ENCODE data around the gene DHRS3.

The DHRS3 gene

DNA sequence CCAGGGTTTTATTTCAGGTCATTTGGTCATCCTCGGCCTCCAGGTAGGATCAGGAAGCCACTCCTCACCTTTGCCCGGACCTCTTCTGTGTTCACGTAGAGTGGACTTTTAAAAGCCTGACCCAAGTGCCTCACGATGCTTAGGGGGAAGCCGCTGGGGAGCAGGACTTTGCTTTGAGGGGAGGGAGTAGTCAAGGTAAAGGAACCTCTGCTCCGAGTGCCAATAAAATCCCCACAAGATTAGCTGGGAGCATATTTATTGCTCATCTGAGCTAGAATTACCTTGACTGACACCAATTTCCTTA, 603 bp upstream of the DHRS3 start:
- in situ Hi-C loops (cut with MboI; ENCODE audit: low sequenced_read_pairs), result no loop called here

DNA sequence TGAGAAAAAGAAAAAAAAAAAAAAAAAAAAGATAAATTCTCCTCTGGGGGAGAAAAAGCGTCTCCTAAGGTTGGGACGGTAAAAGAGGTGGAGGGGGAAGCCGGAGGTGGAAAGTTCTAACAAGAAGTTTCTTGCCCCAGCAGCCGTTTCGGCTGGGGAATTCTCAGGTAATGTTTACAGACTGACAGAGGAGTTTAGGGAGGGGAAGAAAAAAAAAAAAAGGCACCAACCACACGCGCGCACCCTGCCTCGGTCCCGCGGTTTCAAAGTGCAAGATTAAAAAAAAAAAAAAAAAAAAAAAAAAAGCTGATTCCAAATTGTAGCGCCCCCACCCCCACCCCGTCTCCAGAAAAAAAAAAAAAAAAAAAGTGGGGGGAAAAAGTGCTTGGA, 504 bp downstream of the DHRS3 start:
- in situ Hi-C loops (cut with MboI; ENCODE audit: low sequenced_read_pairs), result no loop called here

DNA sequence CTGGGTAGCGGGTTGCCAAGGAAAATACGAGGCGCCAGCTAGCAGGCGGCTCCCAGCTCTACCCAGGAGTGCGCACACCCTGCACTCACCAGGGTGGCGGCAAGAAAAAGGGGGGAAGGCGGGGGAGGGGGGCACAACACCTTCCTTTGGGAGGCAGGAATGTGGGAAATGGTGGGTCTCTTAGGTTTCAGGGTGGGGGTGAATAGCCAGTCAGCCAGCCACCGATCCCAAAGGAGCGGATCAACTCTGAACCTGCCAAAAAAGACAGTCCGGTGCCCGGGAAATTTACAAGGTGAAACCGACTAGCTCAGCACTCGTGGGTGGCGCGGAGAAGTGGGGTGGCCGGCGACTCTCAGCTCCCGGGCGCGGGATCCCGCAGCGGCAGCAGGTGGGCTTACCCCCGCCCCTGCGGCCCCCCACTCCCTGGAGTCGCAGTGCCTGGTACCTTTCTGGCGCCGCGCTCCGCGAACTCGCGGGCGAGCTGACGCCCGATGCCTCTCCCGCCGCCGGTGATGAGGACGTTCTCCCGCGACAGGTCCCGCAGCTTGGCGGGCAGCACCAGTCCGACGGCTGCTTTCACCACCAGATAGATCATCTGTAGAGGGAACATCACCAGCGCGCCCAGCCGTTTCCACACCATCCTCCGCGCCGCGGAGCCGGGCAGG, 1.2 kb downstream of the DHRS3 start:
- in situ Hi-C loops (cut with MboI; ENCODE audit: low sequenced_read_pairs), result no loop called here

DNA sequence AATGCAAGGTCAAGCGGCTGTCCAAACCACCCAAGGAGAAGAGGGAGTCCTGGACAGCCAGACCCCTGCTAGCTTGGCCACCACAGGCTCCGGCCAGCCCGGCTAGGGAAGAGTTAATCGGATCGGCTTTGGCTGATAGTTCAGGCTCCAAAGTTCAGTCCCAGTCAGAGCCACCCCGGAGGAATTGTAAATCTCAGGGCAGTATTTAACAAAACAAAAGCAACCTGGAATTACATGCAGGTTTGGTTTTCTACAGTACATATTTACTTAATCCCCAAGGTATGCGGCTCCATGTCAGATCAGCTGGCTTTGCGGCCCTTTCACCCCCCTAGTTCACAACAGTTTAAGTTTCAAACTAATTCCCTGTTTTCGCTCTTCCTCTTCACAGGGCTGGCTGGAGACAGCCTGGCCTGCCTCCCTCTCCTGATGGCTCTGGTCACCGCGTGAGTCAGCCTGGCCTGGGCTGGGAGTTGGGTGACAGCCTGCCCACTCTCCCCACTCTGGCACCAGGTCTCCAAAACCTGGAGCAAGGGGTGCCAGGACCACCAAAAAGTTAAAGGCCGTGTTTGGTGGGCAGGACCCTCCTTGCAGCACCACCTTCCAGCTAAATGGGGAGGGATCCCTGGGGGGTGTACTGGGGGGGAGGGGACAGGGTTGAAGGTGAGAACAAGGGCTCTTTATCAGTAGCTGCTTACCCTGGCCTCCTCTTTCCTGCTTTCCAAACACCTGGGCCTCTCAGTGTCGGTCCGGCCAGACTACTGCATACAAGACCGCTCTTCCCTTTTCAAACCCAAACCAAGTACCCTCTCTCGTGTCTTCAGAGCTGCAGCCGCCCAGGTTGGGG, 1.9 kb downstream of the DHRS3 start:
- in situ Hi-C loops (cut with MboI; ENCODE audit: low sequenced_read_pairs), result no loop called here

DNA sequence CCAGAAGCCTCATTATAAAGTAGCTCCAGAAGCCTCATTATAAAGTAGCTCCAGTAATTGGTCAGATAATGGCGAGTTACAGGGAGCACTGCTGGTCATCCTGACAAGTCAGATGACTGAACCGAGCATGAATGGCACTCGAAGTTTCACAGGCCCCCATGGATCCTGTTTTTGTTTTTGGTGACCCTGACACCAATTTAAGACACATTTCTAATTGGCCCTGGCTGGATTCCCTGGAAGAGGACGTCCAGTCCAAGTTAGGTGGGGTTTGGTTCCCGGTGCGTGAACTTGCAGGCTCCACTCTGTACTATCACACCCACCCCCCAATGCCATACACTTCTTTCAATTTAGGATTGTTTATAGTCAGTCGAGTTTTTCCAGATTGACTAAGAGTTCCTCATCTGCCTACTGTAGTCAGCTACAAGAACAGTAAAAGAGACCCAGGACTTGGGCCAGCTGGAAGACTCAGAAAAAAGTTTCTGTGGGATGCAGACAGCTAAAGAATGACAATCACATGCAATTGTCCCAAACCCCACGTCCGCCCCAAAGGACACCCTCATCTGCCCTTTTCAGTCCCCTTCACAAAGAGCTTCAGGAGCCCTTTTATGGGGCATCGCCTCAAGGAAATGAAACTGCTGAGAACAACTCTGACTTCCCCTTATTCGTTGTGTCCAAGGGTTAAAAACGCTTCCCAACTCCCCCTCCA, 2.7 kb downstream of the DHRS3 start:
- in situ Hi-C loops (cut with MboI; ENCODE audit: low sequenced_read_pairs), result no loop called here

DNA sequence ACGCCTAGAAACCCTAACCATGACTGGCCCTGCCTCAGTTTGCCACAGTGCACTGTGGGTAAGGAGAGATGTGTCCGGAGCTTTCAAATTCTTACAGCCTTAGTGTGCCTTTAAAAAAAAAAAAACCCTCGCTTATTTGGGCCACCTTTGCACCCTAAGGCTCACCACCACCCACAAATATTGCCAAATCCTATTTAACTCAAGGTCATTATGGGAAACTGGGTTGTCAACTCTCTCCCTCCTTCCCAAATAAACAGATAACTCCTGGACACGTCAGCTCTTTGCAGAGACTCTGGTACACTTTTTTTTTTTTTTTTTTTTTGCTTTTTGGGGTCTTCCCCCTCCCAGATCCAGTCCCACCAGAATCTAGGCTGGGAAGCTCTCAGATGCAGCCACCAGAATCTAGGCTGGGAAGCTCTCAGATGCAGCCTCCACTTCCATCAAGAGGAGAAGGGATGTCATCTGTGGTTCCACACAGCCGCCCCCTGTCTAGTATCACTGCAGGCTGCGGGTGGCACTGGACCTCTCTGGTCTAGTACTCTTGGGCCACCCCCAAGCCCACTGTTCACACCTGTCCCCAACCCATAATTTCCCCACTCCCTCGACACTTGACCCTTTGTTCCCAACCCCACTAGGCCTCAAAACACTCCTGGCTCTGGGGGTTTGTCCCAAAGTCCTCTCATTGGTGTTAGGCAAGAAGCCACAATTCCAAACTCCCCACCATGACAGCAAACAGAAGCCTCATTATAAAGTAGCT, 3.4 kb downstream of the DHRS3 start:
- in situ Hi-C loops (cut with MboI; ENCODE audit: low sequenced_read_pairs), result no loop called here

DNA sequence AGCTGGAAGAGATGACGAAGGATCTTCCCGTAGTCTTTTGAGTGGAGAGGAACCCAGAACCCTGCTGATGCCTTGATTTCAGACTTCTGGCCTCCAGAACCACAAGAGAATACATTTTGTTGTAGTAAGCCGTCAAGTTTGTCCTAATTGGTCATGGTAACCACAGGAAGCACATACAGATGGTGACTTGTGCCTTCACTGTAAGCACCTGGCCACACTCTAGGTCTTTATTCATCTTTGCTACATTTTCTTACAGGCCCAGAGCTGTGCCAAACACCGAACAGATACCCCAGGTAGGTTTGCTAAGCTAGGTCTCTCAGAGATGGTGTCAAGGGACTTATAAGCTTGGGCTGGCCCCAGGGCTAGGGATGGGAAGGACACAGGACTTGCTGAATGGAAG, 4.8 kb downstream of the DHRS3 start:
- in situ Hi-C loops (cut with MboI; ENCODE audit: low sequenced_read_pairs), result no loop called here

DNA sequence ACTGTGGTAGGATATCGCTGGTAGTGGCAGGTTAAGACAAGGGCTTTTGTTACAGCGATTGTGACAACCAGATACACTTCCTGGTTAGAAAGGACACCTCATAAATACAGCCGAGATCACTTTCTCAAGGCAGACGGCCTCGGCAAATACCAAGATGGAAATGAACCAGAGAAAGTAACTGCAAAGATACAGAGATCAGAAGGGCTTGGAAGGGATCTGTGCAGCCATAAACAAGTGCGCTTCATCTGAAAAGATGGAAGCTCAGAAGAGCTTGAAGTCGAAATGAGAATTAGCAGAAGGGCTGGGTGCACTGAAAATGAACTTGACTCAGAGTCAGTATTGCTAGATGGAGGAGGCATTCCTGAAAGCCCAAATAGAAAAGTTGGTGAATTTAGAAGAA, 7.1 kb downstream of the DHRS3 start:
- in situ Hi-C loops (cut with MboI; ENCODE audit: low sequenced_read_pairs), result no loop called here

DNA sequence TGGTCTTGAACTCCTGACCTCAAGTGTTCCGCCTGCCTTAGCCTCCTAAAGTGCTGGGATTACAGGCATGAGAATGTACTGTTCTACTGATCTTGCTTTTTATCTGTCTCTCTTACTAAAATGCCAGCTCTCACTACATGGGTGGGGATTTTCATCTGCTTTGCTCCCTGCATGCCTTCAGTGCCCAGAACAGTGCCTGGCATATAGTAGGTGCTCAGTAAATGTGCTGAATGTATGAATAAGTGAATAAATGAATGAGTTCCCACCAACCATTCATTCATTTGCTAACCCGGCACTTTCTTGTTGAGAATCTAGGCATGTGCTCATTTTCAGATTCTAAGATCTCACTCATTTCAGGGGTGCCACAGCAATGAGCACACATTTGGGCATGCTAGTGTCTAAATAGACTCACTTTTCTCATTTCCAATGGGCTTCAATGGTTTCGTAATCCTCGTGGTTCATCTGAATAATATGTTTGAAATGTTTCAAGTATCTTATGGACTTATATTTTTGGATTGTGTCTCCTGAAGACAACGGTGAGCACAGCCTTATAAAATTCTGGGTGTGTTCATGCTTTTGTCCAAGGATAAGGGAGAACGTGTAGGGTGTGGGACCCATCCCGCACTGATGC, 7.6 kb downstream of the DHRS3 start:
- in situ Hi-C loops (cut with MboI; ENCODE audit: low sequenced_read_pairs), result no loop called here

DNA sequence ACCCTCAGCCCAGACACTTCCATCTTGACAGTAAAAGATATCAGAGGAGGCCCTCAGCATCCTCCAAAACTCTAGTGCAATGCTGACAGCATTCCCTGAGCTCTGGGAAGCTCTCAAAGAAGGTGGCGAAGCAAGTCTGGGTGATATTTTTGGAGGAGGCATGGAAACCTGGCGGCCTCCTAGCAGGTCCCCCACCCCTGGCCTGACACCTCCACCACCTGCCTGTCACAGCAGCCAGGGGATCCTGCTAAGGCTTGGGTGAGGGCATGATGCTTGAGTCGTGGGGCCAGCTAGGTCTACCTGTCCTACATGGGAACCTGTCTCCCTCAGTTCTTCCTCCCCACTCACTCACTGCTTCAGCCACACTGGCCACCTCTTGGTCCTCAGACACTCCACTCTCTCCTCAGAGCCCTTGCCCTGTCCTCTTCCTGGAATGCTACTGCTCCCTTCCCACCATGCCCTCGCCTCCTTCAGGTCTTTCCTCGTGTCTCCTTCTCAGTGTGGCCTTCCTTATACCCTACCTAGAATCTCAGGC, 8.5 kb downstream of the DHRS3 start:
- in situ Hi-C loops (cut with MboI; ENCODE audit: low sequenced_read_pairs), result no loop called here

DNA sequence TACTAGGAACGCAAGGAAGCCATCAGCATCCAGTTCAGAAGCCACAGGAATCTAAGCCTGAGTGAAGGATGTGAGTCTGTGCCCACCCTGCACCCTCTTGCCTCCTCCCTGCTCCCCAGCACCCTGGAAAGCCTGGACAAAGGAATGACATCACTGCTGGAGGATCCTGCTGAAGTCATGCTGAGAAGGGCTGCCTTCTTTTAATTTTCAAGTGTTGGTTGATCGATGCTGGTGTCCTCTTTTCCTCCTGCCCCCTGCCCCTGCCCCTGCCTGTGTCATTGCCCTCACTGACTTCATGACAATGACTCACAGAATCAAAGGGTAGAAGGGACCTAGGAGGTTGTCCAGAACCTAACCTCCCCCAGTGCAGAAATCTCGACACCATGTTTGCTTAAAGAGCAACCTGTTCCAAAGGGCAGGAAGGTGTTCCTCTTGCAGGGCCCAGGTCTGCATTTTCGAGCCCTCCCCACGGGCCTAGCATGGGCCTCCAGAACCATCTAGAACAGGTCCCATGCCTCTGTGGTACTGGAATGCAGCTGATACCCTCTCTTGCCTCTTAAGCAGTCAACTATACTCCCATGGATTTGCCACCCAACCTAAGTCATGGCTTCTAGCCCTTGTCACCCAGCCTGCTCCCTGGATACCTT, 9.6 kb downstream of the DHRS3 start:
- in situ Hi-C loops (cut with MboI; ENCODE audit: low sequenced_read_pairs), result no loop called here

DNA sequence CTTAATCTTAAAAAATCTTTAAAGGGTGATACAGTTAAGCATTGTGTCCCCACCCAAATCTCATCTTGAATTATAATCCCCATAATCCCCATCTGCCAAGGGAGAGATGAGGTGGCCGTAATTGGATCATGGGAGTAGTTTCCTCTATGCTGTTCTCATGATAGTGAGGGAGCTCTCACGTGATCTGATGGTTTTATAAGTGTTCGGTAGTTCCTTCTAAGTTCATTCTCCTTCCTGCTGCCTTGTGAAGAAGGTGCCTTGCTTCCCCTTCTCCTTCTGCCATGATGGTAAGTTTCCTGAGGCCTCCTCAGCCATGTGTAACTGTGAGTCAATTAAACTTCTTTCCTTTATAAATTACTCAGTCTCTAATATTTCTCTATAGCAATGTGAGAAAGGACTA, 10.7 kb downstream of the DHRS3 start:
- in situ Hi-C loops (cut with MboI; ENCODE audit: low sequenced_read_pairs), result no loop called here

DNA sequence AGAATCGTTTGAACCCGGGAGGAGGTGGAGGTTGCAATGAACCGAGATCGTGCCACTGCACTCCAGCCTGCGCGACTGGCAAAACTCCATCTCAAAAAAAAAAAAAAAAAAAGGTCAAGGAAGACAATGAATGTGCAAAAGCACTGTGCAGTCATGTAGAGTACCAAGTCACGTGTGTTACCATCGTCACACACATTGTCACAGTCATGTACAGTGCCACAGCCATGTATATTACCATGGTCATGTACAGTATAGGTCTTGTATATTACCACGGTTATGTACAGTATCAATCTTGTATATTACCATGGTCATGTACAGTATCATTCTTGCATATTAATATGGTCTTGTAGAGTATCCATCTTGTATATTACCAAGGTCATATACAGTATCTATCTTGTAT, 13.0 kb downstream of the DHRS3 start:
- in situ Hi-C loops (cut with MboI; ENCODE audit: low sequenced_read_pairs), result no loop called here

DNA sequence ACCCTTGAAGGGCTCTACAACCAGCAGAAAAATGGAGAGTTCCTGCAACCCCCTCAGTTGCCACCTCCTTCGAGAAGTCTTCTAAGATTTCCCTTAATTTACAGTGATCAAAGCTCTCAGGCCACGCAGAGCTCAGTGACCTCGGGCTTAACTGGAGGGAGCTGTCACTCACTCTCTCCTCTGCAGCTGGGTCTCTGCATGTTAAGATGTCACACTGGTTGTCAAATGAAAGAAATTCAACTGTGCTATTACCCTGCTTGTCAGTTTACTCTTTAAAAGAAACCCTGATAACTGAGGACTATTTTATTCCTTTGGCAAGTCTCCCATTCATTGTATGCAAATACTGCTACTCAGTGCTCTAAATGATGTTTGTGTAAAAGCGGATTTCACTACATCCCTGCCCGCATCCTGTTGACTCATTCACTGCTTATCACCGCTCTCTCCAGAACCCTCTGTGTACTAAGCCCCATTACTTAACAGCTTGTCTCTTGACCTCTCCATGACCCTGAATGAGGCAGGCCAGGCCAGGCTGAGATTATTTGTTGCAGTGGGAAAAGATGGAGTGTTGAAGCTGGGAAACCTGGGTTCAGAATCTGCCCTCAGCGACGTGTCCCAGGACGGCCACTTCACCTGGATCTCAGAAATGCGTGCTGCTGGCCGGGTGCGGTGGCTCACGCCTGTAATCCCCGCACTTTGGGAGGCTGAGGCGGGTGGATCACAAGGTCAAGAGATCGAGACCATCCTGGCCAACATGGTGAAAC, 13.7 kb downstream of the DHRS3 start:
- in situ Hi-C loops (cut with MboI; ENCODE audit: low sequenced_read_pairs), result no loop called here

DNA sequence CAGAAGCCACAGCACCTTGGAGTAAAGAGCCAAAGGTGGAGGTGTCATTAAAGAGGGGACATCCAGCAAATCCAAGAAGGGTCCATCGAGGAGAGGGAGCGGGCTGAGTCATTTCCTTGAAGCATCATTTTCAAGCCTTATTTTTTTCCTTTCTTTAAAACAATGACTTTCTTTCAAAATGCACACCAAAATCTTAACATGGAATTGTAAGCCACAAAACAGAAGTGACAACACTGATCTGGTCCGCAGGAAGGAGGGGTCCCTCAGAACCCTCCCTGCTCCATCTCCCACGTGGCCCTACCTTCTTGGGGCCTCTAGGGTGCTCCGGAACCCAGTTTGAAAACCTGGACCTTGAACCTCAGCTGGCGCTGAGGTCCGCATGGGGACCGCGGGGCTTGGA, 14.8 kb downstream of the DHRS3 start:
- in situ Hi-C loops (cut with MboI; ENCODE audit: low sequenced_read_pairs), result no loop called here

DNA sequence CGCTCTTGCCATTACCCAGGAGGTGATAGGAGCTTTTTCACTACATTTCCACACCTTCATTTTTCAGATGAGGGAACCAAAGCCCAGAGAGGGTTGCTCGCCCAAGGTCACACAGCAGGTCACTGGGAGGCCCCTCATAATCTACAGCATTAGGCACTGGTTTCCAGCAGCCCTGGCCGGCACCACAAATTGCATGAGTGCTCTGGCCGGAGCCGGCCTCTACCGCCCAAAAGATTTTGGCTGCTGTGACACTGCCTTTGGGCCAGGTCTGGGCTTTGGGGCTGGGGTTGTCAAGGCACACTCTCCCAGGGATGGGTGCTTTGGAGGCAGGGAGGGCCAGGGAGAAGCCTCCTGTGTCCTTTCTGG, 15.4 kb downstream of the DHRS3 start:
- in situ Hi-C loops (cut with MboI; ENCODE audit: low sequenced_read_pairs), result no loop called here

DNA sequence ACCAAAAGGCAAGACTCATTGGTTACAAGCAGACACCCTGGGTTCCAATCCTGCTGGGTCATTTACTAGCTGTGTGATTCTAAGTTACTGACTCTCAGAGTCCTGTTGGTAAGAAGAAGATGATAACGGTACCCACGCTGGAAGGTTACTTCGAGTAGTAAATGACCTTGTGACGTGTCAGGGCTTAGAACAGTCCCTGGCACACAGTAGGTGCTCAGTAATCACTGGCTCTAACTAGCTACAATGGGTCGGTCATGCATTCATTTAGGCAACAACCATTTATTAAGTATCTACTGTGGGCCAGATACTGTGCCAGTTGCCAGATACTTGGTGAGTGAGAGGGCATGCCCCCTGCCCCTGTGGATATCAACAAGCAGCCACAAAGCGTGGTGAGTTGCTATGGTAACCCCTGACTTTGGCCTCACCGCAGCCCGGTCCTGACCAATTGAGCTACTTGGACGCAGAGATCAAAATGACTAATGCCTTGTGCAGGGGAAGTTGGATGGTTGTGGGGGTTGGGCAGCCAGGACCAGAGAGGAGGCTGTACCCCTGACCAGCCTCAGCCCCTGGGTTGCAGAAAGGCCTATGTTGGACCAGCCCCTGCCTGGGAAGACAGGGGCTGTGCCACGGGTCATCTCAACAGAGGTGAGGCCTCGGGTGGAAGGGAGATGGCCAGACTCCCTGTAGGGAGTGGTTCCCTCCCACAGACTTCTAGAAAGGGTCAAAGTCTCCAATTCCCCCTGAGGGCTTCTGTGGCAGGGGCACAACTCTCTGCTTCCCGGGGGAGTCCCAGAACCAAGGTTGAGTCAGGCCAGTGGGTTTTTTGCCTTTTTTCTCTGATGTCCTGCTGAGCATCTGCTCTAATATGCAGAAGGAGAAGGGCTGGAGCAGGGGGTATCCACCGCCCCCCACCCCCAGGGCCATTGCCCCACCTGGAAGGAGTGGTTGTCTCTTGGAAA, 16.0 kb downstream of the DHRS3 start:
- in situ Hi-C loops (cut with MboI; ENCODE audit: low sequenced_read_pairs), result no loop called here

DNA sequence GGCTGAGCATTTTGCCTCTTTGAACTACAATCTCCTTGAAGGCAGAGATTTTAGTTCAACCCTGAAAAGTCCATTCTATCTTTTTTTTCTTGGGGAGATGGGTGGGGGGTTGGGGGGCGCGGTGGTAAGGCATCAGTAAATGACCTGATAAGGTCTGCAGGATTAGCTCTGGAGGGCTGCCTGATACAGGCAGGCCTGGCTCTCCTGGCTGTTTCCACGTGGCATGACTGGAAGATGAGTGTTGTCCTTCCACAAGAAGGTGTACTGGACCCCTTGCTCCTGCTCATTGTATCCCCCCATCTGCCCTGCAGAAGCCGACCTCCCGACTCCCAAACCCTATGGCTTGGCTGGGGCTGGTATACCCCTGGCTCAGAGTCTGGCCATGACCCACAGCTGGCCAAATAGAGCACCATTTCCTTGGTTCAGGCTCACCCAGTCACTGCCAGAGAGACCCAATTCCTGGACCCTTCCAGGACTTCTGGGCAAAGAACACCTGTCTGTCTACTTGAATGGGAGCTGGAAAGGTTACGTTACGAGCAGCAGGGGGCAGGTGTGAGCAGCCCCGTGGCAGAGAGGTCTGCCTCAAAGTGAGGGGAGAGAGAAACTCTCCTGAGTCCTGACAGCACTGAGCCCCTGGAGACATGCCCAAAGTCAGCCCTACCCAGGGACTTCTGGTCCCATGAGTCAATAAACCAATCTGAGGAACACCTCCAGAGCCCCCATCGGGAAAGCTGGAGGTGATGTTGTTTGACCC, 17.0 kb downstream of the DHRS3 start:
- in situ Hi-C loops (cut with MboI; ENCODE audit: low sequenced_read_pairs), result no loop called here
